Measurements from ENCODE around the gene PLEKHG4B.

PLEKHG4B gene

GRCh38 chr5:75331-76320 is 16.3 kb upstream of the PLEKHG4B start:
- DNase-seq (ENCODE audit: low read depth in 2 of 2, low spot score in 1 of 2), result no peak

- DNase-seq (ENCODE audit: low read depth in 2 of 2, low spot score in 1 of 2), result no peak
Observed at GRCh38 chr5:76358-77169, 15.4 kb upstream of the PLEKHG4B start.

GRCh38 chr5:77170-77501 is 14.8 kb upstream of the PLEKHG4B start:
- DNase-seq (ENCODE audit: low read depth in 2 of 2, low spot score in 1 of 2), result no peak

- DNase-seq (ENCODE audit: low read depth in 2 of 2, low spot score in 1 of 2), result no peak
Observed at GRCh38 chr5:77546-77945, 14.4 kb upstream of the PLEKHG4B start.

GRCh38 chr5:77957-78804 is 13.8 kb upstream of the PLEKHG4B start:
- DNase-seq (ENCODE audit: low read depth in 2 of 2, low spot score in 1 of 2), result no peak

GRCh38 chr5:78805-79149 is 13.2 kb upstream of the PLEKHG4B start:
- no peak for DNase-seq (ENCODE audit: low read depth in 2 of 2, low spot score in 1 of 2)

- DNase-seq (ENCODE audit: low read depth in 2 of 2, low spot score in 1 of 2), result no peak
Observed at GRCh38 chr5:79263-79662, 12.7 kb upstream of the PLEKHG4B start.

- no peak for DNase-seq (ENCODE audit: low read depth in 2 of 2, low spot score in 1 of 2)
Observed at GRCh38 chr5:79821-80220, 12.1 kb upstream of the PLEKHG4B start.

GRCh38 chr5:81391-82021 is 10.5 kb upstream of the PLEKHG4B start:
- no peak for DNase-seq (ENCODE audit: low read depth in 2 of 2, low spot score in 1 of 2)

- no peak for DNase-seq (ENCODE audit: low read depth in 2 of 2, low spot score in 1 of 2)
Observed at GRCh38 chr5:82097-82496, 9.9 kb upstream of the PLEKHG4B start.

GRCh38 chr5:82570-82969 is 9.4 kb upstream of the PLEKHG4B start:
- no peak for DNase-seq (ENCODE audit: low read depth in 2 of 2, low spot score in 1 of 2)

- no peak for DNase-seq (ENCODE audit: low read depth in 2 of 2, low spot score in 1 of 2)
Observed at GRCh38 chr5:83029-83428, 8.9 kb upstream of the PLEKHG4B start.

GRCh38 chr5:85334-85995 is 6.5 kb upstream of the PLEKHG4B start:
- no peak for DNase-seq (ENCODE audit: low read depth in 2 of 2, low spot score in 1 of 2)

GRCh38 chr5:89337-90286 is 2.4 kb upstream of the PLEKHG4B start:
- DNase-seq (ENCODE audit: low read depth in 2 of 2, low spot score in 1 of 2), result no peak

- no peak for DNase-seq (ENCODE audit: low read depth in 2 of 2, low spot score in 1 of 2)
Observed at GRCh38 chr5:90590-91547, 1.1 kb upstream of the PLEKHG4B start.

- DNase-seq (ENCODE audit: low read depth in 2 of 2, low spot score in 1 of 2), result no peak
Observed at GRCh38 chr5:92401-93220, 643 bp downstream of the PLEKHG4B start.

All from stimulated activated CD8-positive, alpha-beta memory T cell treated with anti-CD3 and anti-CD28 coated beads, Interleukin-4, amount 100 ng/mL, for 1 hour (primary cell).